ENCODE results near the gene DENND4A.

DENND4A gene

GRCh38 chr15:65792138-65792987 lies at the start of gene DENND4A:
TSS of gene DENND4A (minus strand) at chr15:65792293. CDS start at chr15:65756450, 35,843 bp downstream.
- DNase-seq (ENCODE audit: low spot score): peak; percentile 97

DNA sequence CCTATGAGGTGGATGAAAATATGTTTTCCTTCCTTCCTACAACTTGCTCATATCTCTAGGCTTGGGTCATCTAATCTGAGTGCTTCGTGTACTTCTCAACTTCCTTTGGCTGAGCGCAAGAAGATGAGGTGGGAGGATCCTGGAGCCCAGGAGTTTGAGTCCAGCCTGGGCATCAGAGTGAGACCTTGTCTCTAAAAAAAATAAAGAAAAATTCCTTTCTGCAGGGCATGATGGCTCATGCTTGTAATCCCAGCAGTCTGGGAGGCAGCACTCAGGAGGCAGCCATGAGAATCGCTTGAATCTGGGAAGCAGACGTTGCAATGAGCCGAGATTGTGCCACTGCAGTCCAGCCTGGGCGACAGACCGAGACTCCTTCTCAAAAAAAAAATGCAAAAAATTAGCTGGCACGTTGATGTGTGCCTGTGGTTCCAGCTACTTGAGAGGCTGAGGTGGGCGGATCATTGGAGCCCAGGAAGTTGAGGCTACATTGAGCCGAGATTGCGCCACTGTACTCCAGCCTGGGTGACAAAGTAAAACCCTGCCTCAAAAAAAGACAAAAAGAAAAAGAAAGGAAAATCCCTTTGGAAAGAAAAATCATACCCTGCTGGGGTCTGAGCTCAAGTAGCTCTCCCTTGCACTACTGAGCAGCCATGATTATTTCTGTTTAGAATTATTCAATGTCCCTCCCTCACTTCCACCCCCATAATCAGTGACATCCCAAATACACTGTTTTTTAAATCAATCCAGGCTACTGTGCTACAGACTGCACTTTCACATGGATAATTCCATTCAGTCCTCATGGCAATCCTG lies 49.2 kb upstream of the DENND4A start:
- no peak for DNase-seq (ENCODE audit: low spot score)

GRCh38 chr15:65839985-65840384 lies 47.9 kb upstream of the DENND4A start:
- no peak for DNase-seq (ENCODE audit: low spot score)

DNA sequence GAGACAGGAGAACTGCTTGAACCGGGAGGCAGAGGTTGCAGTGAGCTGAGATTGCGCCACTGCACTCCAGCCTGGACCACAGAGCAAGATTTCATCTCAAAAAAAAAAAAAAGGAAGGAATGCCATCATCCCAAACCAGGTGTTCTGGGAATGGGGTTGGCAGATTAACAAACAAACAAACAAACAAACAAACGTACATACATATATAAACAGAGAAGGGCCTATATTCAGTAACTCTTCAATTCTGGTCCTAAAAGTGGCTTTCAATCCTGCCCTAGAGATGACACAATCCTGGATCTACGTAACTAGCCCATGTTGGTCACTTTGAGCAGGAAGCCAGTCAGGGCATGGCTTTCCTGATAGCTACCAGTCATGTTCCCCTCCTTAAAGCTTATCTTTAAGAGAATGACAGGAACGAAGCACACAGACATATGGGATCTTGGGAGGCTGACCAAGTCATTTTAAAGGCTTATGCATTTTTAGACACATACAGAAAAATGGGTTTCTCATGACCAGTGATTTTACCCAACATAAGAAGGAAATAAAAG lies 47.3 kb upstream of the DENND4A start:
- DNase-seq (ENCODE audit: low spot score): no peak

- DNase-seq (ENCODE audit: low spot score): no peak
Observed at GRCh38 chr15:65837301-65838294, 45.5 kb upstream of the DENND4A start.

DNA sequence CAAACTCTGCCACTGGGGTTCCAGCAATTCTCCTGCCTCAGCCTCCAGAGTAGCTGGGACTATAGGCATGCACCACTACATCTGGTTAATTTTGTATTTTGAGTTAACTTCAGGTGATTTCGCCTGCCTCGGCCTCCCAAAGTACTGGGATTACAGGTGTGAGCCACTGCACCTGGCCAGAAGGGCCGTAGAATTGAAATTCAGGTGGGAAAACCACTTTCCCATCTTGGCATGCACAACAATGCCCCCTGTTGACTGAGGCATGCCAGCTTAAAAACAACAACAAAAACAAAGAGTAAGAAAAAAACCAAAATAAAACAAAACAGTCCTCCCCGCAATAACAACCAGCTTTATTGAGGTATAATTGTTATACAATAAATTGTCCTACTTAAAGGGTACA lies 44.6 kb upstream of the DENND4A start:
- DNase-seq (ENCODE audit: low spot score): peak; percentile 41

GRCh38 chr15:65835447-65835846 lies 43.4 kb upstream of the DENND4A start:
- no peak for DNase-seq (ENCODE audit: low spot score)

- no peak for DNase-seq (ENCODE audit: low spot score)
Observed at GRCh38 chr15:65834603-65835282, 42.6 kb upstream of the DENND4A start.

DNA sequence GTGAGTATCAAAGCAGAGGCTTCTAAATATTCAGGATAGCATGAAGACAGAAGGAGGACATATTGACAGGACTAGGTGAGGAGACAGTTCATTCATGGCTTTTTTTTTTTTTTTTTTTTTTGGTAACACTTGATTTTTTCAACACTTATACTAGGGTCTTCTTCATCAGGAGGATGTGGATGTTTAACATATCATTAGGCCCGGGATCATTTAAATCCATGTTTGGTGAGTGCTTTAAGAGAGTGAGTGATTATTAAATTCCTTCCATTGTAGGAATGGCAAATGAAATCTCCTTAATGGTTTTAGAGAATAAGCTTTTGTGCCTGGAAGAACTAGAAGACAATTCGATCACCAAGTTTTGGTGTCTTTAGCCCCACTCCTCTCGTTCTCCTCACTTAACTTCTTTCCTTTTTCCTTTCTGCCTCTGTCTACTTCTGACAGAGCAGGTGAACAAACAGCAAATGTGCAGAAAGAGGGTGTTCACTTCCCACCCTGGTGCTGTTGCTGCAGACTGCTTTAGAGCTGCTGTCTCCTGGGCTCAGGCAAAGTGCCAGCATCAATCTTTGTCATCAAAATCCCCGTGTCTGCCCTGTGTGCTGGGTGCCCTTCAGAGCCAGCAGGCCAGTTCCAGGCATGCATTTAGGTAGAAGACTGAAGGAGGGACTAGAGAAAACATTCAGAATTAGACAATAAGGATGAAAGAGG lies 41.6 kb upstream of the DENND4A start:
- peak; percentile 48 for DNase-seq (ENCODE audit: low spot score)

DNA sequence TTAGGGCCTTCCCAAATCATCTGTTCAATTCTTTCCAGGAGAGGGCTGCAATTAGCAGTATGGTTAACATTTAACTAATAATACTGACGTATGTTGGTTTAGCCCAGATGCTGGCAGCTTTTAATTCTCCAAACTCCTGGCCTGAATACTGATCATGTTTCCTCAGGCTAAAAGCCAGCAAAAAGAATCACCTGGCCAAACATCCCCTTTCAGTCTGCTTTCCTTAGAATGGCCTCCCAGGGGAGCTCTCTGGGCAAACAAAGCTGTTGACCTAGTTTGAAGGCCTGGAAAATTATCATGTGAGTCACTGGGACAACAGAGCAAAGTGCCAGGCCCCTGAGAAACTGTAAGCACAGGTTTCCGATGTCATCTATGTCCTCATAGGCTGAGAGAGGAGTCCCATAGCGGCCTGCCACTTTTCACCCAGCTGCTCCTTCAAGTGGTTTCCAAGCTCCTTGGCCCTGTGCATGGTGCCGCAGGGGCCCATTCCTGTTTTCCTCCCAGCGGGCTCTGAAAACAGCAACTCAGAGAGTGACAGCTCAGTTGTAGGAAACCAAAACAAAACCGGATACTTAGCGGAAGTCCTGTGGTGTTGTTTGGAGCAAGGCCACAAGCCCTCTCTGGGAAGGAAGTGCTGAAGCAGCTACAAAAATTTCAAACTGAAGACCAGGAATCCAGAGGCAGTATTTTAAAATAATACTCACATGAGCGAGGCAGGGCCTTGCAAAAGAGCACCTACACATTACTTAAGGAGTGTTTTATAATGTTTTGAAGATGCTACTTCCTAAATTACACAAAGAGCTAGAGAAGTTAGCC lies 40.7 kb upstream of the DENND4A start:
- peak; percentile 43 for DNase-seq (ENCODE audit: low spot score)

DNA sequence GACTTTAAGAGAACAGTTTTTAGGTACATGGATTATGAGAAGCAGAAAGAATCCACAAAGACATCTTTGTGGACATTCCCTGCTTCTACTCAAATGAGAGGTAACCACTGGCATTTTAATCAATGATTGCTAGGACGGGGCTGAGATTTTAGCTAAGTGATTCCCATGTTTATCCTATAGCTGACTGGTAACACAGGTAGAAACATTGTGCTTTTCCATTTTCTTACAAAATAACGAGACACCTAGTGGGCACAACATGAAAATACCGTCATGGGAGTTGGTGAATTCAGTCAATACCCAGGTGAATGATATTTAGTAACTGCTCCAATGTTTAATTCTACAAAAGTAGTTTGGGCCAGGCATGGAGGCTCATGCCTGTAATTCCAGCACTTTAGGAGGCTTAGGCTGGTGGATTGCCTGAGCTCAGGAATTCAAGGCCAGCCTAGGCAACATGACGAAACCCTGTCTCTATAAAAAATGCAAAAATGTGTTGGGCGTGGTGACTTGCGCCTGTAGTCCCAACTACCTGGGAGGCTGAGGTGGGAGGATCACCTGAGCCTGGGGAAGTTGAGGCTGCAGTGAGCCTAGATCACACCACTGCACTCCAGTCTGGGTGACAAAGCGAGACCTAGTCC lies 37.2 kb upstream of the DENND4A start:
- DNase-seq (ENCODE audit: low spot score): peak; percentile 70

DNA sequence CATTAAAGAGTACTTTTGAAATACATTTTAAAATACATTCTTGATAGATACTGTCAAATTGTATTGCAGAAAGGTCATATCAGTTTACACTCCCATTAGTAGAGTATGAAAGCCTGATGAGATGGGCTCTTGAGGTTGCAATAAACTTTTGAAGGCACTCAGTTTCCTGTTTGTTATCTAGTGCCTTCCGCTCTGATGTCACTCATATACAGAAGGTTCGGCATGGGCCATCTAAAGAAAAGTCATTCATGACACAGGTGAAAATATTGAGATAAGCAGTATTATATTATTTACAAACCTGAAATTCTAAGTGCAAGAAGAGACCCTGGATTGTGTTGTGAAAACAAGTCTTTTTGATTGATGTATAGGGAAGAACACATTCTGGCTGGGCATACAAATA lies 36.5 kb upstream of the DENND4A start:
- no peak for DNase-seq (ENCODE audit: low spot score)

DNA sequence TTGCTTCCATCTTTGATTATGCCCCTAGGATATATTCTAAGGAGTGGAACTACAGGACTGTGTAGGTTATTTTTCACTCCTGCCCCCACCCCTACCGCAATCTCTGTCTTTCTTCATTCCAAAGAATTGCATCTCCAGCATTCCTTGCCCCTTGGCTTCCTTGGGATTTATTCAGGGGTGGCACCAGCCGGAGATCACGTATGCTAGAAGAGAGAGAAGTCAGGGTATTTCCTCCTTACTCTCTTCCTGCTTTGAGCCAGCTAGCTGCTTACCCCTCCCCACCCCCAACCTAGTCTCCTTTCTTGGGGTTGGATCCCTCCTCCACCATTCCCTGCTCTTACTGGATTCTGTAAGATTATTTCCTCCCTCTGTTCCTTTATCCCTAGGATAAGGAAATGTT lies 35.0 kb upstream of the DENND4A start:
- no peak for DNase-seq (ENCODE audit: low spot score)

DNA sequence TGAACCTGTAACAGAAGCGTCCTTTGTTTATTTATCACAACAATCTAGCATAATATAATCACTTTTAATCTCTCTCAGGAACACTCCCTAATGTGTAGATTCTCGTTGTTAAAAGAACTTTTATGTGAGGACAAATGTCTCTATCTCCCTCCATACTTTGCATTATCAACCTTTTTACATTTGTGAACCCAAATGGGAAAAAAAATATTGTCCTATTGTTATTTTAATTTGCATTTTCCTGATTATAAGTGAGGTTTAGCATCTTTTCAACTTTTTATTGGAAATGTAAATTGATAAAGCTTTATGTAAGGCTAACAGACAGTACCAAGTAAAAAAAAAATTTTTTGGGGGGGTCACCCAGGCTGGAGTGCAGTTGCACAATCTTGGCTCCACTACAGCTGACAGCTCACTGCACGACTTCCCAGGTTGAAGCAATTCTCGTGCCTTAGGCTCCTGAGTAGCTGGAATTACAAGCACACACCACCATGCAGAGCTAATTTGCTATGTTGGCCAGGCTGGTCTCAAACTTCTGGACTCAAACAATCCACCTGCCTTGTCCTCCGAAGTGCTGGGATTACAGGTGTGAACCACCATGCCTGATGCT lies 33.0 kb upstream of the DENND4A start:
- DNase-seq (ENCODE audit: low spot score): no peak

- peak; percentile 81 for DNase-seq (ENCODE audit: low spot score)
Observed at GRCh38 chr15:65824031-65824743, 32.1 kb upstream of the DENND4A start.

GRCh38 chr15:65822316-65822715 lies 30.2 kb upstream of the DENND4A start:
- DNase-seq (ENCODE audit: low spot score): no peak

DNA sequence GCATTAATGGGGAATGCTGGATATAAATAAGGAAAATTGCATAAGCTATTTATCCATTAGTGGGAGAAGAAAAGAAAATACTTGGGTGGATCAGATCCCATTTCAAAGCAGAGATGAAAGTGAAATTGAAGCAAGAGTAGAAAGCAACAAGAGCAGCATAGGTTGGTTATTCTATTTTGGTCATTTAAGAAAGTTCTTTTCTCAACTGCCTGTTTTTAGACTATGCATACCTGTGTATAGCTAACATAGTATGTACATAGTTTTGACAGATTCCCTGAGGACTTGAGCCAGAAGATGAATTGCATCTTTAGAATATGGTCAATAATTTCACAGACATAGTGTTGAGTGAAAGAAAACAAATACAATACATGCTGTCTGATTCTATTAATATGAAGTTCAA lies 29.0 kb upstream of the DENND4A start:
- DNase-seq (ENCODE audit: low spot score): no peak

DNA sequence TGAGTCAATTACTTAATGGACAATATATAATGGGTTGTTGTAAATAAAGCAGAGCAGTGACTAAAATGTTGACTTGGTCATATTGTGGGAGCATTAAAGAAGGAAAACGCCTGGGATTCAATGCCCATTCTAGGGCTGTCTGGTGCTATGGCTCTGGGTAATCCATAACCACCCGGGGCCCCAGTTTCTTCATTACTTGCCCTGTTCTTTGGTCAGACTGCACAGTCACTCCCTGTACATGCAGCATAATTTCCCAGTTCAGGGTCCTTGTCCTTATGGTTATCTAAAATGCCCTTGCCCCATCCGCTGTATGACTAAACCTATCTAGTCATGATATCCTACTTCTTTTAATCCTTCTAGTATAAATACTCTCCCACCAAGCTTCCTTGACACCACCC lies 27.5 kb upstream of the DENND4A start:
- peak; percentile 84 for DNase-seq (ENCODE audit: low spot score)
